K562 (cell line): ENCODE results near the gene UBXN2A. TPM values are rescaled to one million over a fixed set of nuclear protein-coding genes. Genes with fewer than 3 reads are reported as not detected.

Experiments used
- REST ChIP-seq, 2 experiments: fragments of 450-650 bp; formaldehyde crosslinking in 1 of 2; IDR thresholded peaks; 2 replicates each; pipeline versions ENCODE4 v1.4.0 to v1.6.1; 2014 to 2020; ENCODE audit warnings: mild to moderate bottlenecking in 2 of 2, borderline replicate concordance in 1 of 2, low read depth in 1 of 2
- polyA plus RNA-seq, 8 experiments: library from polyadenylated mRNA; depleted of rRNA in 4 of 8; stranded (reverse) in 5 of 8; unstranded in 3 of 8; fragments of >200 nt; fragmentation: Nextera tagmentation in 2 of 8; fragmentation: Illumina TruSeq in 1 of 8; extraction: Ambion mirVana in 2 of 8; extraction: Trizol in 1 of 8; gene quantifications; 2 replicates each; pipeline versions ENCODE4 v1.2.1 to v1.2.3, GENCODE V29; 2011 to 2014; ENCODE audit warnings: inconsistent platforms in 1 of 8, missing spikeins in 1 of 8
- total RNA-seq, 7 experiments: library from RNA; depleted of rRNA in 6 of 7; stranded (reverse); fragments of >200 nt in 6 of 7; fragmentation: Illumina TruSeq in 2 of 7; extraction: Trizol in 2 of 7; gene quantifications; 2 replicates each; pipeline versions ENCODE4 v1.2.1 to v1.2.3, GENCODE V29; 2011 to 2021; ENCODE audit warnings: low replicate concordance in 1 of 7
- TF ChIP-seq, protein P1 (sequence below), 2 experiments: fragments of 200-800 bp in 1 of 2; sonication (Bioruptor generic) in 1 of 2; sonication (generic) in 1 of 2; formaldehyde crosslinking in 1 of 2; IDR thresholded peaks in 1 of 2; conservative IDR thresholded peaks in 1 of 2; 2 replicates each; pipeline versions ENCODE4 v1.5.0 to v1.6.1; 2016 to 2020; ENCODE audit warnings: missing compliant biosample characterization in 1 of 2, missing genetic modification characterization in 1 of 2, missing genetic modification reagents in 1 of 2
- TF ChIP-seq, protein P2 (sequence below): fragments of 250-450 bp; sonication (Bioruptor Pico); IDR thresholded peaks from 2 replicates; pipeline ENCODE4 v1.5.1; 2021; ENCODE audit warnings: mild to moderate bottlenecking

The UBXN2A gene
- total and polyA plus RNA-seq, 9 of the 15 experiments (the other 6 are each of a cell fraction or from before 2014, with no cell fraction given), result 3.4 to 25.6 (median 16.0) TPM

- TF ChIP-seq REST (IDR thresholded peaks at IDR 0.05; ENCODE audit: borderline replicate concordance) (no peak), REST (CRISPR knock-in tag; IDR thresholded peaks at IDR 0.05; ENCODE audit: low read depth) (no peak; the same call in 1 of the 2 replicates)
- TF ChIP-seq, protein P1, sequence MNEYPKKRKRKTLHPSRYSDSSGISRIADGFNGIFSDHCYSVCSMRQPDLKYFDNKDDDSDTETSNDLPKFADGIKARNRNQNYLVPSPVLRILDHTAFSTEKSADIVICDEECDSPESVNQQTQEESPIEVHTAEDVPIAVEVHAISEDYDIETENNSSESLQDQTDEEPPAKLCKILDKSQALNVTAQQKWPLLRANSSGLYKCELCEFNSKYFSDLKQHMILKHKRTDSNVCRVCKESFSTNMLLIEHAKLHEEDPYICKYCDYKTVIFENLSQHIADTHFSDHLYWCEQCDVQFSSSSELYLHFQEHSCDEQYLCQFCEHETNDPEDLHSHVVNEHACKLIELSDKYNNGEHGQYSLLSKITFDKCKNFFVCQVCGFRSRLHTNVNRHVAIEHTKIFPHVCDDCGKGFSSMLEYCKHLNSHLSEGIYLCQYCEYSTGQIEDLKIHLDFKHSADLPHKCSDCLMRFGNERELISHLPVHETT (CRISPR knock-in tag; conservative IDR thresholded peaks at IDR 0.05 in 1 of 2, IDR thresholded peaks at IDR 0.05 in 1 of 2), result 0 out of 4 replicates have a peak, but pooled peaks of 1 of the 2 experiments have one; percentile 34
- TF ChIP-seq, protein P2, sequence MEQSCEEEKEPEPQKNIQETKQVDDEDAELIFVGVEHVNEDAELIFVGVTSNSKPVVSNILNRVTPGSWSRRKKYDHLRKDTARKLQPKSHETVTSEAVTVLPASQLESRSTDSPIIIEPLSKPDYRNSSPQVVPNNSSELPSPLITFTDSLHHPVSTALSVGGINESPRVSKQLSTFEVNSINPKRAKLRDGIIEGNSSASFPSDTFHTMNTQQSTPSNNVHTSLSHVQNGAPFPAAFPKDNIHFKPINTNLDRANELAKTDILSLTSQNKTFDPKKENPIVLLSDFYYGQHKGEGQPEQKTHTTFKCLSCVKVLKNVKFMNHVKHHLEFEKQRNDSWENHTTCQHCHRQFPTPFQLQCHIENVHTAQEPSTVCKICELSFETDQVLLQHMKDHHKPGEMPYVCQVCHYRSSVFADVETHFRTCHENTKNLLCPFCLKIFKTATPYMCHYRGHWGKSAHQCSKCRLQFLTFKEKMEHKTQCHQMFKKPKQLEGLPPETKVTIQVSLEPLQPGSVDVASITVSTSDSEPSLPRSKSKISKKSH (CRISPR knock-in tag), result no peak
These were observed 69.6 kb downstream of the UBXN2A start, which contains the start of gene MFSD2B (continued) for GRCh38 chr2:24009680-24010476.
